ENCODE data around the gene EPHB1.

Gene EPHB1

GRCh38 chr3:135258916-135259315, 463.9 kb downstream of the EPHB1 start:
- DNase-seq (ENCODE audit: low spot score): no peak

GRCh38 chr3:135260025-135260424, 465.0 kb downstream of the EPHB1 start:
- no peak for DNase-seq (ENCODE audit: low spot score)

- DNase-seq (ENCODE audit: low spot score): no peak
Observed at GRCh38 chr3:135261214-135261775, 466.2 kb downstream of the EPHB1 start.

GRCh38 chr3:135261916-135262315, 466.9 kb downstream of the EPHB1 start:
- no peak for DNase-seq (ENCODE audit: low spot score)

GRCh38 chr3:135262441-135262840, 467.4 kb downstream of the EPHB1 start:
- no peak for DNase-seq (ENCODE audit: low spot score)

- DNase-seq (ENCODE audit: low spot score): no peak
Observed at GRCh38 chr3:135263331-135263730, 468.3 kb downstream of the EPHB1 start.

- no peak for DNase-seq (ENCODE audit: low spot score)
Observed at GRCh38 chr3:135267487-135267886, 472.4 kb downstream of the EPHB1 start.

- DNase-seq (ENCODE audit: low spot score): no peak
Observed at GRCh38 chr3:135268941-135269532, 474.0 kb downstream of the EPHB1 start.

GRCh38 chr3:135271177-135272025, 476.3 kb downstream of the EPHB1 start:
- no peak for DNase-seq (ENCODE audit: low spot score)

GRCh38 chr3:135272026-135272669, 477.1 kb downstream of the EPHB1 start:
- no peak for DNase-seq (ENCODE audit: low spot score)

GRCh38 chr3:135292162-135292561, 497.1 kb downstream of the EPHB1 start:
- no peak for DNase-seq (ENCODE audit: low spot score)

- DNase-seq (ENCODE audit: low spot score): no peak
Observed at GRCh38 chr3:135301670-135302069, 506.6 kb downstream of the EPHB1 start.

- DNase-seq (ENCODE audit: low spot score): no peak
Observed at GRCh38 chr3:135304378-135304777, 509.3 kb downstream of the EPHB1 start.
